A549 treated with RU486 at 1 μM for 4 hours (cell line): Measurements from ENCODE around the gene SGPL1. TPM values are rescaled to one million over a fixed set of nuclear protein-coding genes. Genes with fewer than 3 reads are reported as not detected.

ENCODE experiments used
- total RNA-seq: library from RNA; stranded (reverse); fragments of 200-300 nt; extraction: Qiagen RNA extraction; gene quantifications from 5 replicates; pipeline ENCODE4 v1.2.3, GENCODE V29; 2022; ENCODE audit warnings: low read depth

Gene SGPL1
- 23.1 to 34.9 TPM (median 27.8 TPM) in 5 replicates for total RNA-seq

DNA sequence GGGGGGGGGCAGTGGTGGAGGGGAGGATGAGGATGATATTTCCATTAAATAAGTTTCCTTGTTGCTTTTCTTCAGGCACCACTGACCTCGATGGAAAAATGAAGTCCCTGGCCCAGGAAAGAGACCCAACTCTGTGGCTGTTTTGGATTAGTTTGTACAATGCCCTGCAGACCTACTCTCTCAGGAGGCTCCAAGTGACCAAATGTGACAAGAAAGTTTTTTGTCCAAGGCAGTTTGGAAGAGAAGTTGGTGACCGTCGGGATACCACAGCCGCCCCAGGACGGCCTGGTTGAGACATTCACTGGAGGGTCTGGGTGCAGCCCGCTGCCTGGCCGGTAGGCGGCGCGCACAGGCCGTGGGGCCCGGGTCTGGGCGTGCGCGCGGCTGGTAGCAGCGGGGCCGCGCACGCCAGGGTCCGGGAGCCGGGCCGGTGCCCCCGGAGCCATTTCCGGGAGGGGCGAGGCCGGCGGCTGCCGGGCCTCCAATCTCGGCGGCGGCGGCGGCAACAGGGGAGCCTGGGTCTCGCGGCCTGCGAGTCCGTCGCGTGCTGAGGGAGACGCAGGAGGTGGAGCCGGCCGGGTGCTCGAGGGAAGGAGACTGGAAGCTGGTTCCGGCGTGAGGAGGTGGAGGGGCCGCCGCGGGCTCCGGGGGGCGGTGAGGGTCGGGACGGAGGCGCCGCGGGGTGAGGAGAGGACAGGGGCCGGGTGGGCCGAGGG is at the start of gene SGPL1:
SGPL1 (plus strand) TSS at position 445 of the 716 bp plus-strand sequence. CDS start 906 bp downstream, outside the sequence.

DNA sequence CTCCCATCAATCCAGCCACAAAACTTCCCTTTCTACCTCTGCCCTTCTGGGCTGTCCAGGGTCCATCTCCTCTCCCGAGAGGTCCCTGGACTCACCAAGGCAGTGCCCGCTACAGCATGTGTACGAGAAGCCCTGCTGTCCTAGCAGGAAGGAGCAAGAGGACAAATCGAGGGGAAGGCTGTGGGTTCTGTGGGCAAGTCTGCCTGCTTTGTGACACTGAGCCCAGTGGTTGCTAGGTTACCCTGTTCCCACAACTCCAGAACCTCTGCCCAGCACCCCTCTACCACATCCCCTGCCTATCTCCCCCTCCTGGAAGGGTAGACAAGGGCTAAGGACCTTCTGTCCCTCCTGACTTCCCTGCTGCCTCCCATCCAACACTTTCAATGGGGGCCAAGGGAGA is 30.6 kb upstream of the SGPL1 start, which contains the start of gene TBATA:
TBATA (minus strand) TSS at position 188 of the 400 bp plus-strand sequence. CDS start 1,998 bp downstream, outside the sequence.

DNA sequence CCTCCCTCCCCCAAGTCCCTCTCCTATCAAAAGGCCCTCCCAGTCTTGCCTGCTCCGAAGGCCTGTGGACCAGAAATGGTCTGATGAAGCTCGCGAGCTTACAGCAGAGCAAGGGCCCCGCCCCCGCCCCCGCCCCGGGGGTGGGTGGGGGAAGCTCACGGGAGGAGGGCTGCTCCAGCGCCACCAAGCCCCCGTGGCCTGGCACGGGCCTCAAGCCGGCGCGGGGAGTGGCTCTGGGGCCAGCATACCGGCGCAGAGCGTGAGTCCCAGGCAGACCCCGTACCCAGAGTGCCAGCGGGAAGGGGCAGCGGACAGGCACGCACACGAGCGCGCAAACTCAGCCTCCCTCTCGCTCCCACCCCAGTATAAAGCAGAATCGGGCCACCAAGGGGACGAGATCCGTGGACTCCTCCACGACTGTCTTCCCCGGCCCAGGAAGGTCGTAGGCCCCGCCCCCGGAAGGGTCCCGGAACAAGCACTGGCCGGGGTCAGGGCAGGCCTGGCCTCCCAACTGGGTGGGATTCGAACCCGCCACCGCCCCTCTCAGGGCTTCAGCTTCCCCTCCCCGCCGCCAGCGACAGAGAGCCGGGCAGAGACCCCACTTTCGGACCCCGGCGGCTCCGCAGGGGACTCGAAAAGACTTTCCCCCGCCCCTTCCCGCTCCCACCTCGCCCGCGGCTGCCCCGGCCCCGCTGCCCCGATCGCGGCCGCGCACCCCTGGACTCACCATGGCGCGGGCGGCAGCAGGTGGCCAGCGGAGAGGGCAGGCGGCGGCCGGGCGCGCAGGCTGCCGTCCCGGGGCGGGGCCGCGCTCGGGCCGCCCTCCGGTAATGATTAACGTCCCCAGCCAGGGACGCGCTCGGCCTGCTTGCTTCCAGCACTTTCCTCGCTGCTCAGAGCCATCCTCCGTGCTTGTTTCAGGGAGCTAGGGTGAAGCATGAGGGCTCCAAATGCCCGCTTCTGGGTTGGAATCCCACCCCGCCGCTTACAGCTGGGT is 72.4 kb downstream of the SGPL1 start, which contains the start of gene PCBD1:
PCBD1 (minus strand) TSS at position 762 of the 997 bp plus-strand sequence; CDS start at position 730, 32 bp downstream.

Other genes with a start within 250 kb of the SGPL1 start
- not detected in 5 replicates for gene PRF1, start 213.2 kb upstream of the SGPL1 start, total RNA-seq
- 0.05 to 0.07 TPM (median 0.06 TPM) in 5 replicates for gene ADAMTS14, start 143.4 kb upstream of the SGPL1 start, total RNA-seq
- gene TBATA, start 30.6 kb upstream of the SGPL1 start, total RNA-seq: not detected in 5 replicates
- gene PCBD1, start 72.6 kb downstream of the SGPL1 start, total RNA-seq: 195 to 257 TPM (median 238 TPM) in 5 replicates